ENCODE data around the gene JMJD7. TPM values are rescaled to one million over a fixed set of nuclear protein-coding genes. Genes with fewer than 3 reads are reported as not detected.
"Not testable (repeated sequence)": the region's sequence is repeated elsewhere in the genome, so short reads cannot be mapped to it uniquely, and the experiment has no call there.

Gene JMJD7
- total RNA-seq, 1 donor from 2014 or later = 17.7 TPM

GRCh38 chr15:41821831-41822230, 6.1 kb upstream of the JMJD7 start:
- intact Hi-C loops (cut with micrococcal nuclease) = no loop called here

- intact Hi-C loops (cut with micrococcal nuclease) = no loop called here
These were observed 5.4 kb upstream of the JMJD7 start for GRCh38 chr15:41822471-41822870.

- intact Hi-C loops (cut with micrococcal nuclease) = no loop called here
These were observed 4.9 kb upstream of the JMJD7 start for GRCh38 chr15:41822957-41823356.

- intact Hi-C loops (cut with micrococcal nuclease) = no loop called here
These were observed 4.4 kb upstream of the JMJD7 start for GRCh38 chr15:41823502-41823901.

GRCh38 chr15:41824062-41824745, 3.7 kb upstream of the JMJD7 start:
- intact Hi-C loops (cut with micrococcal nuclease) = no loop called here

GRCh38 chr15:41825145-41825544, 2.7 kb upstream of the JMJD7 start:
- intact Hi-C loops (cut with micrococcal nuclease) = loop anchor here (5.0 kb wide), 3 partner anchors 67 to 268 kb away; partner anchors contain the start of genes EHD4, SPTBN5 and TYRO3

GRCh38 chr15:41825572-41826535, 2.0 kb upstream of the JMJD7 start:
- intact Hi-C loops (cut with micrococcal nuclease) = loop anchor here (2.0 to 5.0 kb wide), 4 partner anchors 66 to 269 kb away; partner anchors contain the start of genes EHD4, SPTBN5 and TYRO3

- intact Hi-C loops (cut with micrococcal nuclease) = loop anchor here (2.0 to 5.0 kb wide), 4 partner anchors 65 to 270 kb away; partner anchors contain the start of genes EHD4, SPTBN5 and TYRO3
These were observed 507 bp upstream of the JMJD7 start for GRCh38 chr15:41827290-41827879.

- intact Hi-C loops (cut with micrococcal nuclease) = loop anchor here (1.0 to 5.0 kb wide), 4 partner anchors 54 to 271 kb away; partner anchors contain the start of genes EHD4, MAPKBP1, SPTBN5 and TYRO3
These were observed 882 bp downstream of the JMJD7 start for GRCh38 chr15:41828807-41829141.

GRCh38 chr15:41829959-41830646, 2.2 kb downstream of the JMJD7 start:
- intact Hi-C loops (cut with micrococcal nuclease) = loop anchor here (5.0 kb wide), 3 partner anchors 62 to 273 kb away; partner anchors contain the start of genes EHD4, SPTBN5 and TYRO3

- intact Hi-C loops (cut with micrococcal nuclease) = not testable (repeated sequence)
These were observed 3.4 kb downstream of the JMJD7 start for GRCh38 chr15:41831291-41831690.

GRCh38 chr15:41832208-41832607, 4.3 kb downstream of the JMJD7 start:
- intact Hi-C loops (cut with micrococcal nuclease) = no loop called here

GRCh38 chr15:41832875-41833274, 5.0 kb downstream of the JMJD7 start:
- intact Hi-C loops (cut with micrococcal nuclease) = no loop called here

GRCh38 chr15:41834096-41834495, 6.2 kb downstream of the JMJD7 start:
- intact Hi-C loops (cut with micrococcal nuclease) = no loop called here

GRCh38 chr15:41836073-41836472, 8.2 kb downstream of the JMJD7 start:
- intact Hi-C loops (cut with micrococcal nuclease) = no loop called here

- intact Hi-C loops (cut with micrococcal nuclease) = no loop called here
These were observed 9.0 kb downstream of the JMJD7 start for GRCh38 chr15:41836713-41837454.

- intact Hi-C loops (cut with micrococcal nuclease) = no loop called here
These were observed 10.6 kb downstream of the JMJD7 start, which contains the start of gene PLA2G4B for GRCh38 chr15:41838400-41838897. TSS of gene PLA2G4B (plus strand) at chr15:41838847. CDS start at chr15:41838914, 67 bp downstream.

GRCh38 chr15:41839781-41840491, 12.0 kb downstream of the JMJD7 start:
- intact Hi-C loops (cut with micrococcal nuclease) = no loop called here

GRCh38 chr15:41840673-41841072, 12.8 kb downstream of the JMJD7 start:
- intact Hi-C loops (cut with micrococcal nuclease) = no loop called here
